HG03097 (cell line): ENCODE data around the gene SLC2A4RG.

Experiments
- ATAC-seq: cut with Tn5 transposase; IDR thresholded peaks from one replicate; pipeline ENCODE4 v1.9.1; 2021; ENCODE audit not compliant: unreplicated experiment, low FRiP score

SLC2A4RG gene

GRCh38 chr20:63739130-63740069 lies at the start of gene SLC2A4RG:
Gene SLC2A4RG (plus strand): TSS chr20:63739776. CDS start chr20:63739913, 137 bp downstream.
- peak; percentile 34 for ATAC-seq

- no peak for ATAC-seq
Measured at GRCh38 chr20:63690003-63690897, 49.3 kb upstream of the SLC2A4RG start.

- ATAC-seq, result no peak
Measured at GRCh38 chr20:63690898-63691710, 48.5 kb upstream of the SLC2A4RG start.

GRCh38 chr20:63691711-63692435 lies 47.7 kb upstream of the SLC2A4RG start:
- no peak for ATAC-seq

GRCh38 chr20:63692436-63693082 lies 47.0 kb upstream of the SLC2A4RG start:
- ATAC-seq, result no peak

GRCh38 chr20:63693083-63693732 lies 46.4 kb upstream of the SLC2A4RG start:
- no peak for ATAC-seq

- ATAC-seq, result no peak
Measured at GRCh38 chr20:63693733-63694583, 45.6 kb upstream of the SLC2A4RG start.

- ATAC-seq, result no peak
Measured at GRCh38 chr20:63694584-63695423, 44.8 kb upstream of the SLC2A4RG start.

GRCh38 chr20:63695424-63696305 lies 43.9 kb upstream of the SLC2A4RG start:
- ATAC-seq, result no peak

GRCh38 chr20:63696306-63696627 lies 43.3 kb upstream of the SLC2A4RG start:
- no peak for ATAC-seq

- no peak for ATAC-seq
Measured at GRCh38 chr20:63696628-63697356, 42.8 kb upstream of the SLC2A4RG start, which contains the start of gene TNFRSF6B. Gene TNFRSF6B (plus strand): TSS chr20:63696652. CDS start chr20:63696768, 116 bp downstream.

- no peak for ATAC-seq
Measured at GRCh38 chr20:63697357-63697867, 42.2 kb upstream of the SLC2A4RG start.

GRCh38 chr20:63697868-63698545 lies 41.6 kb upstream of the SLC2A4RG start:
- ATAC-seq, result no peak

GRCh38 chr20:63698739-63699465 lies 40.7 kb upstream of the SLC2A4RG start:
- no peak for ATAC-seq
